Body of pancreas (tissue), 4 donors: ENCODE data around the gene XNDC1N.

Experiments used
- POLR2A ChIP-seq, 3 donors: fragments of 450-650 bp; IDR thresholded peaks; one replicate each; pipeline ENCODE4 v1.6.1; 2016; ENCODE audit warnings: antibody characterized with exemption in 3 of 3, mild to moderate bottlenecking in 2 of 3
- TF ChIP-seq, protein P1 (sequence below), 7 experiments: fragments of 450-650 bp in 4 of 7; fragments of 200-600 bp in 3 of 7; sonication (generic) in 3 of 7; IDR thresholded peaks; one replicate each; pipeline ENCODE4 v1.5.1; 2016 to 2019; ENCODE audit warnings: antibody characterized with exemption in 7 of 7

DNA sequence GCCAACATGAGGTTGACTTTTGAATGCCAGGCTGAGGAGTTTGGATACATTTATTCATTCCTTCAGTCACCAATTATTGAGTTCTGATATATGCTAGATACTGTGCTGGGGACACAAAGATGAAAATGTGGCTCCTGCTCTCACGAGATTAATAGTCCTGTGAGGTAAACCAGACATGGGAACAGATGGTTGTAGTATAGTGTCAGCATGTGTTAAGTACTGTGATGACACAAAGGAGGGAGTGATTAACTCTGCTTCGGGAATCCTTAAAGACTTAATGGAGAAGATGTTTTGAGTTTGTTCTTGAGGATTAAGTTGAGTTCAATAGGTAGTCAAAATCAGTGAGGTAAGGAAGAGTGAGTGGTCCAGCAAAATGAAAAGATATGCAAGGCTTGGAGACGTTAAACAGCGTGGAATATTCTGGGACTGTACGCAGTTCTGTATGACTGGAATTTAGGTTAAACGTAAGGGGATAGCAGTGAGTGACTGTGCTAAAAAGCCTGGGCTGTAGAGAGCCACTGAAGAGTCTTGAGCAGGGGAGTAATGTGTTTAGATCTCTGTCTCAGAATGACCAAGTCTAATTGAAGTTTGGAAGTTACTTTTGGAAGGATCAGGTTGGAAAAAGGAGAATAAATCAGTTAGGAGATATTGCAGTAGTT lies 12.3 kb upstream of the XNDC1N start:
- TF ChIP-seq POLR2A (IDR thresholded peaks at IDR 0.05): no peak
- TF ChIP-seq, protein P1, sequence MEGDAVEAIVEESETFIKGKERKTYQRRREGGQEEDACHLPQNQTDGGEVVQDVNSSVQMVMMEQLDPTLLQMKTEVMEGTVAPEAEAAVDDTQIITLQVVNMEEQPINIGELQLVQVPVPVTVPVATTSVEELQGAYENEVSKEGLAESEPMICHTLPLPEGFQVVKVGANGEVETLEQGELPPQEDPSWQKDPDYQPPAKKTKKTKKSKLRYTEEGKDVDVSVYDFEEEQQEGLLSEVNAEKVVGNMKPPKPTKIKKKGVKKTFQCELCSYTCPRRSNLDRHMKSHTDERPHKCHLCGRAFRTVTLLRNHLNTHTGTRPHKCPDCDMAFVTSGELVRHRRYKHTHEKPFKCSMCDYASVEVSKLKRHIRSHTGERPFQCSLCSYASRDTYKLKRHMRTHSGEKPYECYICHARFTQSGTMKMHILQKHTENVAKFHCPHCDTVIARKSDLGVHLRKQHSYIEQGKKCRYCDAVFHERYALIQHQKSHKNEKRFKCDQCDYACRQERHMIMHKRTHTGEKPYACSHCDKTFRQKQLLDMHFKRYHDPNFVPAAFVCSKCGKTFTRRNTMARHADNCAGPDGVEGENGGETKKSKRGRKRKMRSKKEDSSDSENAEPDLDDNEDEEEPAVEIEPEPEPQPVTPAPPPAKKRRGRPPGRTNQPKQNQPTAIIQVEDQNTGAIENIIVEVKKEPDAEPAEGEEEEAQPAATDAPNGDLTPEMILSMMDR (IDR thresholded peaks at IDR 0.05): no peak
